ENCODE data around the gene BCO2. TPM values are rescaled to one million over a fixed set of nuclear protein-coding genes. Genes with fewer than 3 reads are reported as not detected.

BCO2 gene
- total RNA-seq, 3 donors from 2014 or later, result 3.7 to 9.8 (median 7.1) TPM

DNA sequence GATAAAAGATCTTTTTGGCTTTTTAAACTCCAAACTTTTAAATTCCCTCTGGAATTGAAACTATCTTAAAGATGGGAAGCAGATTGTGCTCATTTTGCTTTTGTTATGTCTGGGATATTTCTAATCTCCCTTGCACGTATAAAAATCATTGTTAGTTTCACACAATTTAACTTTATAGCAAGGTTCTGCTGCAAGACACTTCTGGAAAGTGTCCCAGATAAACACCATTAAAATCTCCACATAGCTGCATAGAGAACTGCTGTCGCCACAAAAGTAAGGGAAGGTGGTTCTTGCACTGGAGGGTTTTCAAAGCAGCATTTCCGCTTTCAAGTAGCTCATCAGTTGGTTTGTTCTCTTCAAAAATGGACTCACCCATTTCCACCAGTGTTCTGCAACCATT is 62.7 kb downstream of the BCO2 start:
- Histone ChIP-seq H3K9me3 (no peaks in the 10 kb centered on the region), H3K4me1 (ENCODE audit: low read depth) (no peaks in the 10 kb centered on the region), H3K4me3 (no peak overlapping the region), H3K36me3 (ENCODE audit: low read depth) (no peaks in the 10 kb centered on the region)
- DNase-seq (no peak), ATAC-seq (no peak)
- intact Hi-C loops (cut with DNase I, micrococcal nuclease), result no loop called here
- TF ChIP-seq, protein P1, sequence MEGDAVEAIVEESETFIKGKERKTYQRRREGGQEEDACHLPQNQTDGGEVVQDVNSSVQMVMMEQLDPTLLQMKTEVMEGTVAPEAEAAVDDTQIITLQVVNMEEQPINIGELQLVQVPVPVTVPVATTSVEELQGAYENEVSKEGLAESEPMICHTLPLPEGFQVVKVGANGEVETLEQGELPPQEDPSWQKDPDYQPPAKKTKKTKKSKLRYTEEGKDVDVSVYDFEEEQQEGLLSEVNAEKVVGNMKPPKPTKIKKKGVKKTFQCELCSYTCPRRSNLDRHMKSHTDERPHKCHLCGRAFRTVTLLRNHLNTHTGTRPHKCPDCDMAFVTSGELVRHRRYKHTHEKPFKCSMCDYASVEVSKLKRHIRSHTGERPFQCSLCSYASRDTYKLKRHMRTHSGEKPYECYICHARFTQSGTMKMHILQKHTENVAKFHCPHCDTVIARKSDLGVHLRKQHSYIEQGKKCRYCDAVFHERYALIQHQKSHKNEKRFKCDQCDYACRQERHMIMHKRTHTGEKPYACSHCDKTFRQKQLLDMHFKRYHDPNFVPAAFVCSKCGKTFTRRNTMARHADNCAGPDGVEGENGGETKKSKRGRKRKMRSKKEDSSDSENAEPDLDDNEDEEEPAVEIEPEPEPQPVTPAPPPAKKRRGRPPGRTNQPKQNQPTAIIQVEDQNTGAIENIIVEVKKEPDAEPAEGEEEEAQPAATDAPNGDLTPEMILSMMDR (IDR thresholded peaks at IDR 0.05), result no peak

DNA sequence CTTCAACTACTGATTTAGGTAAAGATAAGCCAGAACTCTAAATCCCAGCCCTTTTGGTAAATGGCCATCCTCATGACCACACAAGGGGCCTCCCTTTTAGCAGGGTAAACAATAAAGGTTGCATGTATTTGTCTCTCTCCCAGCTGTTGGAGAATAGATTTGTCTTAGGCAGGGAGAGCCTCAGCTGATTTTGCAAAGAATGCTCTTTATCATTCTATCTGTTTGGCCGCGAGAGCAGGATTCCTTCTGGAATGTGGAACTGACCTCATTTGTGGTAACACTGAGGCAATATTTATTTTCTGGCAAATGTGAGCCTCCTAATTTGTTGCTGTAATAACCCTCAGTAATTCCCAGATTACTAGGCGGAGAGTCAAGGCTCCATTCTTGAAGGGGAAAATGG is 66.2 kb downstream of the BCO2 start:
- Histone ChIP-seq H3K4me3 (no peak overlapping the region), H3K4me1 (ENCODE audit: low read depth) (no peaks in the 10 kb centered on the region), H3K36me3 (ENCODE audit: low read depth) (no peaks in the 10 kb centered on the region), H3K9me3 (no peaks in the 10 kb centered on the region)
- intact Hi-C loops (cut with DNase I, micrococcal nuclease), result no loop called here
- TF ChIP-seq, protein P1 (IDR thresholded peaks at IDR 0.05), result no peak
- ATAC-seq (peak; percentile 43), DNase-seq (peak in 1 of 3 donors; percentile 21)

DNA sequence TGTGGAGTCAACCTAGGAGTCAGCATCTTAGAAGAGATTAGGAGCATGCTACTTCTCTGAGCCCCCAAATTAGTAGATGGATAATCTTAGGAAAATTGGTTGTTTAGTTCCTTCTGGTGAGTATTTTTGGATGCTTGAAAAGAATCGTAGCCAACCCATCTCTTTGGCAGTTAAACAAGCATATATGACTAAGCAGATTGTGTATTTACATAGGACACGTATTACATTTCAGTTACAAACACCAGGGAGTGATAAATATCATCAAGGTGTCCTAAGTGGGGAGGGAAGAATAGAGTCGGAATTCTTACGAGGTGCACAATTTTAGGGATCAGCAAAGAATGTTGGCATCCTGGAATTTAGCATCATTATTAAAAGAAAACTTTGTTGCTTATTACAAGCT is 71.9 kb downstream of the BCO2 start:
- no peaks in the 10 kb centered on the region for H3K4me1 ChIP-seq (ENCODE audit: low read depth)
- DNase-seq (no peak), ATAC-seq (no peak)
- intact Hi-C loops (cut with DNase I, micrococcal nuclease), result no loop called here
- H3K36me3 ChIP-seq (ENCODE audit: low read depth), result no peaks in the 10 kb centered on the region
- TF ChIP-seq, protein P1 (IDR thresholded peaks at IDR 0.05), result no peak
- no peaks in the 10 kb centered on the region for H3K9me3 ChIP-seq
- H3K4me3 ChIP-seq, result no peak overlapping the region

DNA sequence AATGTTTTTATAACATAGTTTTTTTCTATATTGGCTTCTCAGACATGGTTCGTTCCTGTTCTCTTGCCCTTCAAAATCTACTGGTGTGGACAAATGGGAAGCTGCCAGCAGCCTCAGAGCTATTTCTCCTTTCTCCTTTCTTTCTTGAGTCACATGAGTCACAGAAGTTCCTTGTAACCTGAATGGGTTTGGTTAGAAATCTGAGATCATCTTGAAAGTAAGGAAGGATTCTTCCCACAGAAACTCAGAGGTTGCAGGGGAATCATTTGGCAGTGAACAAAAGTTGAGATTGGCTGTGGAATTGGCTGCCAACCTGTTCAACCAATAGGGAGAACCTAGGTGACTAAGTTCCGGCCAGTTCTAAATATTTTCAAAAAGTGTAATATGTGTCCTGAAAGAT is 72.9 kb downstream of the BCO2 start:
- no peaks in the 10 kb centered on the region for H3K4me1 ChIP-seq (ENCODE audit: low read depth)
- intact Hi-C loops (cut with DNase I, micrococcal nuclease), result no loop called here
- DNase-seq, result no peak
- H3K36me3 ChIP-seq (ENCODE audit: low read depth), result no peaks in the 10 kb centered on the region
- no peak for ATAC-seq
- no peak overlapping the region for H3K4me3 ChIP-seq
- TF ChIP-seq, protein P1 (IDR thresholded peaks at IDR 0.05), result no peak
- H3K9me3 ChIP-seq, result no peaks in the 10 kb centered on the region

DNA sequence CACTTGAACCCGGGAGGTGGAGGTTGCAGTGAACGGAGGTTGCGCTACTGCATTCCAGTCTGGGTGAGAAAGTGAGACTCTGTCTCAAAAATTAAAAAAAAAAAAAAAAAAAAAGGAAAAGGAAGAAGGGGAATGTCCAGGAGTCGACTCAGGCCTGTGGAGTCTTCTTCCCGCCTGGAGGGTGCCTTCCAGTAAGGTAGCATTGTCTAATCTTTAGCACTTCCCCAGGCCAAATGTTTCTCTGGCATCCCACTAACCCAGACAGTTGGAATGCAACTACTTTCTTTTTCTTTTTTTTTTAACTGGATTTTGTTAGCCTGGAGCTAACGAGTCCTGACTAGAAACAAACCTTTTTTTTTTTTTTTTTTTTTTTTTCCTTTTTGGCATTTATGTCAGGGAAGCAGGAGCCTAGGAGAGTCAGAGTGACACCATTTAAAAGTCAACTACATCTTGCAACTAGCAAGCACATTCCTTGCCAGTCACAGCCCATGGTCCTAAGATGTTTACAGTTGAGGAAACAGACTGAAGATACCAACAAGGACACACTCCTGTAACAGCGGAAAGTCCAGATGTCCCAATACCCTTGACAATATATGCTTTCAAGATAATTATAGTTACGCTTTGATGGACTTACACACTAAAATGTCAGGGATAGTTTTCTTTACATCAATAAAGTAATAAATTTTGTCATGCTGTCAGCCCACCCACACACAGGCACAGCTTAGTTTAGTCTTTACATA is 74.7 kb downstream of the BCO2 start:
- DNase-seq (no peak), ATAC-seq (no peak)
- Histone ChIP-seq H3K4me3 (no peak overlapping the region), H3K36me3 (ENCODE audit: low read depth) (no peaks in the 10 kb centered on the region), H3K9me3 (no peaks in the 10 kb centered on the region), H3K4me1 (ENCODE audit: low read depth) (no peaks in the 10 kb centered on the region)
- TF ChIP-seq, protein P1 (IDR thresholded peaks at IDR 0.05), result no peak
- intact Hi-C loops (cut with DNase I, micrococcal nuclease), result no loop called here

All from mucosa of descending colon (tissue), 3 donors.